Measurements from ENCODE around the gene DNA2. TPM values are rescaled to one million over a fixed set of nuclear protein-coding genes. Genes with fewer than 3 reads are reported as not detected.

Gene DNA2
- polyA plus RNA-seq, 1 donor (not counting 4 experiments of a cell fraction or from before 2014, with no cell fraction given) = 7.6 TPM

- no peak overlapping the region for H3K9ac ChIP-seq (ENCODE audit: control insufficient read depth, extremely low read depth, insufficient read depth, low read length)
- no peak for DNase-seq (ENCODE audit: low read depth, low spot score)
- H3K4me3 ChIP-seq (ENCODE audit: control insufficient read depth in 2 of 3, extremely low read depth in 1 of 3, insufficient read depth in 2 of 3, low read depth in 1 of 3, low read length in 3 of 3) = no peak overlapping the region
- no peaks in the 10 kb centered on the region for H4K20me1 ChIP-seq (ENCODE audit: control insufficient read depth, extremely low read depth, insufficient read depth, low read length)
- H3K9me1 ChIP-seq (ENCODE audit: control insufficient read depth, extremely low read depth, insufficient read depth, low read length) = no peaks in the 10 kb centered on the region
- H3K9me3 ChIP-seq (ENCODE audit: control insufficient read depth, low read depth, low read length) = no peaks in the 10 kb centered on the region
- no peaks in the 10 kb centered on the region for H3K4me1 ChIP-seq (ENCODE audit: control insufficient read depth, extremely low read depth, insufficient read depth, low read length)
- TF ChIP-seq CTCF (optimal IDR thresholded peaks at IDR 0.05 in 1 of 3, IDR thresholded peaks at IDR 0.05 in 1 of 3, conservative IDR thresholded peaks at IDR 0.05 in 1 of 3; ENCODE audit: extremely low read depth in 1 of 3, insufficient read depth in 2 of 3, low read length in 3 of 3) (no peak), EZH2 (IDR thresholded peaks at IDR 0.05; ENCODE audit: low read length) (no peak)
- no peak for FAIRE-seq
- H2AFZ ChIP-seq (ENCODE audit: control insufficient read depth, low read length) = no peak overlapping the region
- H3K36me3 ChIP-seq (ENCODE audit: control insufficient read depth in 2 of 2, extremely low read depth in 1 of 2, insufficient read depth in 2 of 2, low read length in 2 of 2) = peaks cover 3 to 7% of the 10 kb centered on the region in 2 experiments
- no peaks in the 10 kb centered on the region for H3K79me2 ChIP-seq (ENCODE audit: control insufficient read depth, insufficient read depth, low read length)
- no peaks in the 10 kb centered on the region for H3K27me3 ChIP-seq (ENCODE audit: control insufficient read depth, extremely low read depth, insufficient read depth, low read length)
- H3K4me2 ChIP-seq (ENCODE audit: control insufficient read depth, extremely low read depth, insufficient read depth, low read depth, low read length) = no peak overlapping the region
- H3K27ac ChIP-seq (ENCODE audit: control insufficient read depth, insufficient read depth, low read length) = no peak overlapping the region
- dilution Hi-C loops (cut with MboI; ENCODE audit: extremely low pct_ligation_motif_present, low sequenced_read_pairs) = no loop called here
Observed at GRCh38 chr10:68367121-68367520, 104.7 kb downstream of the DNA2 start.

- H3K27ac ChIP-seq (ENCODE audit: control insufficient read depth, insufficient read depth, low read length) = no peak overlapping the region
- H3K9me3 ChIP-seq (ENCODE audit: control insufficient read depth, low read depth, low read length) = no peaks in the 10 kb centered on the region
- TF ChIP-seq EZH2 (IDR thresholded peaks at IDR 0.05; ENCODE audit: low read length) (no peak), CTCF (optimal IDR thresholded peaks at IDR 0.05 in 1 of 3, IDR thresholded peaks at IDR 0.05 in 1 of 3, conservative IDR thresholded peaks at IDR 0.05 in 1 of 3; ENCODE audit: extremely low read depth in 1 of 3, insufficient read depth in 2 of 3, low read length in 3 of 3) (no peak)
- H3K9me1 ChIP-seq (ENCODE audit: control insufficient read depth, extremely low read depth, insufficient read depth, low read length) = no peaks in the 10 kb centered on the region
- H3K9ac ChIP-seq (ENCODE audit: control insufficient read depth, extremely low read depth, insufficient read depth, low read length) = no peak overlapping the region
- no peak overlapping the region for H2AFZ ChIP-seq (ENCODE audit: control insufficient read depth, low read length)
- dilution Hi-C loops (cut with MboI; ENCODE audit: extremely low pct_ligation_motif_present, low sequenced_read_pairs) = no loop called here
- H4K20me1 ChIP-seq (ENCODE audit: control insufficient read depth, extremely low read depth, insufficient read depth, low read length) = no peaks in the 10 kb centered on the region
- no peaks in the 10 kb centered on the region for H3K79me2 ChIP-seq (ENCODE audit: control insufficient read depth, insufficient read depth, low read length)
- DNase-seq (ENCODE audit: low read depth, low spot score) = no peak
- H3K4me2 ChIP-seq (ENCODE audit: control insufficient read depth, extremely low read depth, insufficient read depth, low read depth, low read length) = no peak overlapping the region
- no peaks in the 10 kb centered on the region for H3K4me1 ChIP-seq (ENCODE audit: control insufficient read depth, extremely low read depth, insufficient read depth, low read length)
- H3K4me3 ChIP-seq (ENCODE audit: control insufficient read depth in 2 of 3, extremely low read depth in 1 of 3, insufficient read depth in 2 of 3, low read depth in 1 of 3, low read length in 3 of 3) = no peak overlapping the region
- no peak for FAIRE-seq
- peaks cover 3 to 7% of the 10 kb centered on the region in 2 experiments for H3K36me3 ChIP-seq (ENCODE audit: control insufficient read depth in 2 of 2, extremely low read depth in 1 of 2, insufficient read depth in 2 of 2, low read length in 2 of 2)
- no peaks in the 10 kb centered on the region for H3K27me3 ChIP-seq (ENCODE audit: control insufficient read depth, extremely low read depth, insufficient read depth, low read length)
Observed at GRCh38 chr10:68366600-68366999, 105.2 kb downstream of the DNA2 start.
